Measurements from ENCODE around the gene NOL4. TPM values are rescaled to one million over a fixed set of nuclear protein-coding genes. Genes with fewer than 3 reads are reported as not detected.

The NOL4 gene
- total and polyA plus RNA-seq, 2 of the 8 experiments (the other 6 are each of a cell fraction or from before 2014, with no cell fraction given), result 0.18 to 2.6 TPM

DNA sequence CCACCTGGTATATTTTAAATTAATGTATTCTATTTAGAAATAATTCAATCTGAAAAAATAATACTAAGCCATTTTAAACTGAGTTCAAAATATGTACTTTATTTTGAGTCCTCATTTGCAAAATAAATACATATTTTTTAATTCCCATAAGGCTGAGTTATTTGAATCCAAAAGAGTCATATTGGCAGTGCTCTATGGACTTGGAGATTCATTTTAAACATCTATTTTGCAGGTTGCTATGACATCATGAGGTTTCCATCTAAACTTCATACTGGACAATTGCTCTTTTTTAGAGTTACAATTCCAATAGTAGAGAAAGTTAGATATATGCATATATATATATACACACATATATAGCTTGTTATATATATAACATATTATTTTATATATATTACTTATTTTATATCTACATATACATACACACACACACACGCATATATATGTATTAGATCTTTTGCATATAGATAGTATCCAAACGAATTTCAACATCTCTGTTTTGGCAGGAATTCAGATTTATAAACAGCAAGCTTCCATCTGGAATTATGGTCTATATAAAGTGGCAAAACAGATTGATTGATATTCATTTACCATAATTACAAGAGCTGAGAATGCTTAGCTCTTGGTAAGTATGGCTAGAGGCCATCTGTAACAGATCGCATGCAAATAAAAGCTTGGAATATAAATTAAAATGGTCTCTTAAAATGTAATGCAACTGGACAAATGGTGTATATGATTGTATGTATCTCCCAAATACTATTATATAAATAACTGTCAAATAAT, 34.9 kb downstream of the NOL4 start (continued):
- TF ChIP-seq, protein P1, sequence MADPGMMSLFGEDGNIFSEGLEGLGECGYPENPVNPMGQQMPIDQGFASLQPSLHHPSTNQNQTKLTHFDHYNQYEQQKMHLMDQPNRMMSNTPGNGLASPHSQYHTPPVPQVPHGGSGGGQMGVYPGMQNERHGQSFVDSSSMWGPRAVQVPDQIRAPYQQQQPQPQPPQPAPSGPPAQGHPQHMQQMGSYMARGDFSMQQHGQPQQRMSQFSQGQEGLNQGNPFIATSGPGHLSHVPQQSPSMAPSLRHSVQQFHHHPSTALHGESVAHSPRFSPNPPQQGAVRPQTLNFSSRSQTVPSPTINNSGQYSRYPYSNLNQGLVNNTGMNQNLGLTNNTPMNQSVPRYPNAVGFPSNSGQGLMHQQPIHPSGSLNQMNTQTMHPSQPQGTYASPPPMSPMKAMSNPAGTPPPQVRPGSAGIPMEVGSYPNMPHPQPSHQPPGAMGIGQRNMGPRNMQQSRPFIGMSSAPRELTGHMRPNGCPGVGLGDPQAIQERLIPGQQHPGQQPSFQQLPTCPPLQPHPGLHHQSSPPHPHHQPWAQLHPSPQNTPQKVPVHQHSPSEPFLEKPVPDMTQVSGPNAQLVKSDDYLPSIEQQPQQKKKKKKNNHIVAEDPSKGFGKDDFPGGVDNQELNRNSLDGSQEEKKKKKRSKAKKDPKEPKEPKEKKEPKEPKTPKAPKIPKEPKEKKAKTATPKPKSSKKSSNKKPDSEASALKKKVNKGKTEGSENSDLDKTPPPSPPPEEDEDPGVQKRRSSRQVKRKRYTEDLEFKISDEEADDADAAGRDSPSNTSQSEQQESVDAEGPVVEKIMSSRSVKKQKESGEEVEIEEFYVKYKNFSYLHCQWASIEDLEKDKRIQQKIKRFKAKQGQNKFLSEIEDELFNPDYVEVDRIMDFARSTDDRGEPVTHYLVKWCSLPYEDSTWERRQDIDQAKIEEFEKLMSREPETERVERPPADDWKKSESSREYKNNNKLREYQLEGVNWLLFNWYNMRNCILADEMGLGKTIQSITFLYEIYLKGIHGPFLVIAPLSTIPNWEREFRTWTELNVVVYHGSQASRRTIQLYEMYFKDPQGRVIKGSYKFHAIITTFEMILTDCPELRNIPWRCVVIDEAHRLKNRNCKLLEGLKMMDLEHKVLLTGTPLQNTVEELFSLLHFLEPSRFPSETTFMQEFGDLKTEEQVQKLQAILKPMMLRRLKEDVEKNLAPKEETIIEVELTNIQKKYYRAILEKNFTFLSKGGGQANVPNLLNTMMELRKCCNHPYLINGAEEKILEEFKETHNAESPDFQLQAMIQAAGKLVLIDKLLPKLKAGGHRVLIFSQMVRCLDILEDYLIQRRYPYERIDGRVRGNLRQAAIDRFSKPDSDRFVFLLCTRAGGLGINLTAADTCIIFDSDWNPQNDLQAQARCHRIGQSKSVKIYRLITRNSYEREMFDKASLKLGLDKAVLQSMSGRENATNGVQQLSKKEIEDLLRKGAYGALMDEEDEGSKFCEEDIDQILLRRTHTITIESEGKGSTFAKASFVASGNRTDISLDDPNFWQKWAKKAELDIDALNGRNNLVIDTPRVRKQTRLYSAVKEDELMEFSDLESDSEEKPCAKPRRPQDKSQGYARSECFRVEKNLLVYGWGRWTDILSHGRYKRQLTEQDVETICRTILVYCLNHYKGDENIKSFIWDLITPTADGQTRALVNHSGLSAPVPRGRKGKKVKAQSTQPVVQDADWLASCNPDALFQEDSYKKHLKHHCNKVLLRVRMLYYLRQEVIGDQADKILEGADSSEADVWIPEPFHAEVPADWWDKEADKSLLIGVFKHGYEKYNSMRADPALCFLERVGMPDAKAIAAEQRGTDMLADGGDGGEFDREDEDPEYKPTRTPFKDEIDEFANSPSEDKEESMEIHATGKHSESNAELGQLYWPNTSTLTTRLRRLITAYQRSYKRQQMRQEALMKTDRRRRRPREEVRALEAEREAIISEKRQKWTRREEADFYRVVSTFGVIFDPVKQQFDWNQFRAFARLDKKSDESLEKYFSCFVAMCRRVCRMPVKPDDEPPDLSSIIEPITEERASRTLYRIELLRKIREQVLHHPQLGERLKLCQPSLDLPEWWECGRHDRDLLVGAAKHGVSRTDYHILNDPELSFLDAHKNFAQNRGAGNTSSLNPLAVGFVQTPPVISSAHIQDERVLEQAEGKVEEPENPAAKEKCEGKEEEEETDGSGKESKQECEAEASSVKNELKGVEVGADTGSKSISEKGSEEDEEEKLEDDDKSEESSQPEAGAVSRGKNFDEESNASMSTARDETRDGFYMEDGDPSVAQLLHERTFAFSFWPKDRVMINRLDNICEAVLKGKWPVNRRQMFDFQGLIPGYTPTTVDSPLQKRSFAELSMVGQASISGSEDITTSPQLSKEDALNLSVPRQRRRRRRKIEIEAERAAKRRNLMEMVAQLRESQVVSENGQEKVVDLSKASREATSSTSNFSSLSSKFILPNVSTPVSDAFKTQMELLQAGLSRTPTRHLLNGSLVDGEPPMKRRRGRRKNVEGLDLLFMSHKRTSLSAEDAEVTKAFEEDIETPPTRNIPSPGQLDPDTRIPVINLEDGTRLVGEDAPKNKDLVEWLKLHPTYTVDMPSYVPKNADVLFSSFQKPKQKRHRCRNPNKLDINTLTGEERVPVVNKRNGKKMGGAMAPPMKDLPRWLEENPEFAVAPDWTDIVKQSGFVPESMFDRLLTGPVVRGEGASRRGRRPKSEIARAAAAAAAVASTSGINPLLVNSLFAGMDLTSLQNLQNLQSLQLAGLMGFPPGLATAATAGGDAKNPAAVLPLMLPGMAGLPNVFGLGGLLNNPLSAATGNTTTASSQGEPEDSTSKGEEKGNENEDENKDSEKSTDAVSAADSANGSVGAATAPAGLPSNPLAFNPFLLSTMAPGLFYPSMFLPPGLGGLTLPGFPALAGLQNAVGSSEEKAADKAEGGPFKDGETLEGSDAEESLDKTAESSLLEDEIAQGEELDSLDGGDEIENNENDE (IDR thresholded peaks at IDR 0.05; ENCODE audit: insufficient replicate concordance, low read length), result no peak
- TF ChIP-seq POU5F1 (IDR thresholded peaks at IDR 0.05; ENCODE audit: low read depth, low read length), result no peak
- TF ChIP-seq EZH2 (IDR thresholded peaks at IDR 0.05; ENCODE audit: low read depth, low read length, severe bottlenecking), result no peak
- no peak for TF ChIP-seq KDM1A (IDR thresholded peaks at IDR 0.05; ENCODE audit: borderline replicate concordance, low read length)
- TF ChIP-seq PHF8 (conservative IDR thresholded peaks at IDR 0.05; ENCODE audit: low read depth, low read length), result no peak
